CD4-positive, alpha-beta T cell treated with Interleukin-17A for 4 hours (primary cell): Measurements from ENCODE around the gene ADAMTS15.

Experiments
- DNase-seq: peaks from one replicate; pipeline ENCODE4 v3.0.0-alpha.2; 2020; ENCODE audit warnings: mixed read lengths

ADAMTS15 gene

DNA sequence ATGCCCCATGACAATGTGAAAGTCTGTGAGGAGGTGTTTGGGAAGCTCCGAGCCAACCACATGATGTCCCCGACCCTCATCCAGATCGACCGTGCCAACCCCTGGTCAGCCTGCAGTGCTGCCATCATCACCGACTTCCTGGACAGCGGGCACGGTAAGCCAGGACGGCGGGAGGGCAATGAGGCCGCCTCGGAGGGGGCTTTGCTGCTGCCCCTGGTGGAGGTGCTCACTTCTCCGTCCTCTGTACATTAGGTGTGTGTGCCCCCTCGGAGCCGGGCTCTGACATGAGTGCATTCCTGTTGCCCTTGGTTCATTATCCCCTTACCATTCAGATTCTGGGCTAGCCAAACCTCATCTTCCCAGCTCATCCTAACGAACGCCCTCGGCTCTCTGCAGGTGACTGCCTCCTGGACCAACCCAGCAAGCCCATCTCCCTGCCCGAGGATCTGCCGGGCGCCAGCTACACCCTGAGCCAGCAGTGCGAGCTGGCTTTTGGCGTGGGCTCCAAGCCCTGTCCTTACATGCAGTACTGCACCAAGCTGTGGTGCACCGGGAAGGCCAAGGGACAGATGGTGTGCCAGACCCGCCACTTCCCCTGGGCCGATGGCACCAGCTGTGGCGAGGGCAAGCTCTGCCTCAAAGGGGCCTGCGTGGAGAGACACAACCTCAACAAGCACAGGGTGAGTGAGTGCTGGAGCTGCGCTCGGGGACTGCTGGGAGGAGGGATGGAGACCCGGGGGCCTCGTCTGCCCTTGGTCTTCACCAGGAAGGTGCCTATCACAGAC, 13.8 kb downstream of the ADAMTS15 start:
- no peak for DNase-seq

DNA sequence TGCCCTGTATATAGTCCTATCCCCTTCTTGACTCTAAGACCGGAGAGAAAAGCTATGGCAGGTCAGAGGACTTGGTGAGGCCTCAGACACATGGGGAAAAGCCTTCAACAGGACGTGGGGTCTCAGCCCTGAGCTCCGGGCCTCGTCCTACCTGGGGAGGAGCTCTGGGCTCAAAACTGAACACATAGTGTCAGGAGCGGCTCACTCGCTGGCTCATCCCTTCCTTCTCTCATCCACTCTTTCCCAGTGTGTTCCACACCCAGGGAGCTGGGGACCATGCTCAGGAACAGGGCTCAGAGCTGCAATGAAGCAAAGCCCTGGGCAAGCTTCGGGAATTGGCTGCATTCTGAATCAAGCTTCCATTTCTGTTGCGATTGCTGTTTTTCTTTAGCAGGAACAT, 14.5 kb downstream of the ADAMTS15 start:
- DNase-seq = no peak

GRCh38 chr11:130464291-130464812, 15.9 kb downstream of the ADAMTS15 start:
- no peak for DNase-seq

DNA sequence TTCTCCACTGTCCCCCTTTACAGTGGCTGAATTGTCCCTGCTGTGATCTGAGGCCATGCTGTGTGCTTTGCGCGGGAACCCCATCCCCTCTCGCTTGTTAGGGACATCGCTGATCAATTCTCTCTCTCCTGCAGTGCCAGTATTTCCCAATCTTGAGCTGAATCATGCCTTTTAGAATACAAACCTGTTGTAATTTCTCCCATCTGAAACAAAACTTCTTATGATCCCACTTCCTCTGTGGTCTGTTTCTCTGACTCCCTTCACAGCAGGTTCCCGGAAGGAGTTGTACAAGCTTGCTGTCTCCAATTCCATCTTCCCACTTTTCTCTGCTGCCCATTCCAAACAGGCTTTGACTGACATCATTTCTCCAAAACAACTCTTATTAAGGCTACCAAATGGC, 16.8 kb downstream of the ADAMTS15 start:
- no peak for DNase-seq

GRCh38 chr11:130467116-130467900, 18.9 kb downstream of the ADAMTS15 start:
- DNase-seq = no peak

GRCh38 chr11:130469181-130469580, 20.7 kb downstream of the ADAMTS15 start:
- DNase-seq = no peak

DNA sequence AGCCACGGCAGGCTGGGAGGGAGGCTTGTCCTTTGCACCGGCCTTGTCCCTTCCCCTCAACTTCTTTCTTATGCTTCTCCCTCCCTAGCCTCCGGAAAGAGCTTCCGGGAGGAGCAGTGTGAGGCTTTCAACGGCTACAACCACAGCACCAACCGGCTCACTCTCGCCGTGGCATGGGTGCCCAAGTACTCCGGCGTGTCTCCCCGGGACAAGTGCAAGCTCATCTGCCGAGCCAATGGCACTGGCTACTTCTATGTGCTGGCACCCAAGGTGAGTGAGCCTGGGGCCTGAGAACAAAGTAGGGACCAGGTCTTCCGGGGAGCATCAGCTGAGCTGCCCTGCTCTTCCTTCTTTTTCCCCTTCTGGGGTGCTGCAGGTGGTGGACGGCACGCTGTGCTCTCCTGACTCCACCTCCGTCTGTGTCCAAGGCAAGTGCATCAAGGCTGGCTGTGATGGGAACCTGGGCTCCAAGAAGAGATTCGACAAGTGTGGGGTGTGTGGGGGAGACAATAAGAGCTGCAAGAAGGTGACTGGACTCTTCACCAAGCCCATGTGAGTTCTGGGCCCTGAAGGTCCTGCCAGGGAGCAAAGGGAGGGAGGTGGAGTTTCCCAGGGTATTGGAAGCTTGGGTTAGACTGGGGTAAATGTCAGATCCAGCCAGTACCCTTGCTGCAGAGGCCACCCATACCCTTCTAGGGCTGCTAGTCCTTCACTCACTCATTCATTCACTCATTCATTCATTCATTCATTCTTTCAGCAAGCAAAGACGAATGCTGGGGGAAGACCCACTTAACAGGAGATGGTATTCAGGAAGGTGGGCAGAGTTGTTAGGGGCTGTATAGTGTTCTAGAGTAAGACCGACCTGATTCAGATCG, 22.6 kb downstream of the ADAMTS15 start:
- no peak for DNase-seq

GRCh38 chr11:130471731-130472433, 23.4 kb downstream of the ADAMTS15 start:
- no peak for DNase-seq

DNA sequence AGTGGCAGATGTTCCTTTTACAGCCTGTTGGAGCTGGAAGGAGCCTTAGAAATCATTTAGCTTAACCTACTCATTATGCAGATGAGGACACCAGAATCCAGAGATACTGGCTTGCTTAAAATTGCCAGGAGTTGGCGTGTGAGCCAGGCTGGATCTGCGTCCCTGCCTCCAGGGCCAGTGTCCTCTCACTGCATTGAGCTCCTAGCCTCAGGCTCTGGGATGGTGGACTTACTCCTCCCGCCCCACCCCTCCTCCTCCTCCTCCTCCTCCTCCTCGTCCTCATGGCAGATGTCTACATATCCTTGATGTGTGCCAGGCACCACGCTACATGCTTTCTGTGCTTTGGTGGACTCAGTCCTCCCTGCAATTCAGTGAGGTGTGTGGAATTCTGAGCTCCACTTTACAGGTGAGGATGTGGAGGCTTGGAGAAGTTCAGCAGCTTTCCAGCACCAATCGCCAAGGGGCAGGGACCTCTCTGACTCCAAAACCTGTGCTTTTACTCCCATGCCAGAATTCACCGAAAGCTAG, 24.1 kb downstream of the ADAMTS15 start:
- DNase-seq = no peak

DNA sequence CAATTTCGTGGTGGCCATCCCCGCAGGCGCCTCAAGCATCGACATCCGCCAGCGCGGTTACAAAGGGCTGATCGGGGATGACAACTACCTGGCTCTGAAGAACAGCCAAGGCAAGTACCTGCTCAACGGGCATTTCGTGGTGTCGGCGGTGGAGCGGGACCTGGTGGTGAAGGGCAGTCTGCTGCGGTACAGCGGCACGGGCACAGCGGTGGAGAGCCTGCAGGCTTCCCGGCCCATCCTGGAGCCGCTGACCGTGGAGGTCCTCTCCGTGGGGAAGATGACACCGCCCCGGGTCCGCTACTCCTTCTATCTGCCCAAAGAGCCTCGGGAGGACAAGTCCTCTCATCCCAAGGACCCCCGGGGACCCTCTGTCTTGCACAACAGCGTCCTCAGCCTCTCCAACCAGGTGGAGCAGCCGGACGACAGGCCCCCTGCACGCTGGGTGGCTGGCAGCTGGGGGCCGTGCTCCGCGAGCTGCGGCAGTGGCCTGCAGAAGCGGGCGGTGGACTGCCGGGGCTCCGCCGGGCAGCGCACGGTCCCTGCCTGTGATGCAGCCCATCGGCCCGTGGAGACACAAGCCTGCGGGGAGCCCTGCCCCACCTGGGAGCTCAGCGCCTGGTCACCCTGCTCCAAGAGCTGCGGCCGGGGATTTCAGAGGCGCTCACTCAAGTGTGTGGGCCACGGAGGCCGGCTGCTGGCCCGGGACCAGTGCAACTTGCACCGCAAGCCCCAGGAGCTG, 24.8 kb downstream of the ADAMTS15 start:
- DNase-seq = no peak

- no peak for DNase-seq
These were observed 25.4 kb downstream of the ADAMTS15 start for GRCh38 chr11:130473795-130474377.

DNA sequence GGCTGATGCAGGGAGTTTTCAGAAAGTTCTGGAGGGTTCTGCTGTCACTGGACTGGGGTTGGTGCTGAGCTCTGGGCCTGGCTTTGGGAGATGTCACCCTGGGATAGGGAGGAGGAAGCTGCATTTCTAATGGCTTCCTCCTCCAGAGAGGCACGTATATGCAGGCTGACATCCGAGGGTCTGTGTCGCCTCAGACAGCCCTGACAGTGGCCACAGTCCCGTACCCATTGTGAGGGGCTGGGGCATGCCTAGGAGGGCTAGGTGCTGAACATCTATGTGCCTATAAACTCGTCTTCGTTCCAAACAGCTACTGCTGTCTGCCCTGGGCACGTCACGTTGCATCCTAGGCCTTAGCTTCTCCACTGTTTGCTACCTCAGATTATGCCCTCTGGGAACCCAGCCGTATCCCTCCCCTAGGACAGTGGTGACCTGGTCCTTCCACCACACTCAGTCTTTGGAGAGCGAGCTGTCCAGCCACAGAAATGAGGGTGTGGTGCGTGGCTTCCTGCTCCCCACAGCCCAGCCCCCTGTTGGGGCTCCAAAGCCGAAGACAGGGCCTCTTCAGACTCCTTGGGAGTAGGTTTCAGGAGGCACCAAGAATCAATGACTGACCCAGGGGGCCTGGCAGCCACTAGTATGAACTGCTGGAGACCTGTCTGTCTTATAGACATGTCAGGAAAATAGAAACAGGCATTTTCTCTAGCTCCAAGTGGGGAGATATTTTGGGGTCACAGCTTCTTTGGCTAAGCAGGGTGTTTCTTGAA, 26.4 kb downstream of the ADAMTS15 start:
- no peak for DNase-seq

- no peak for DNase-seq
These were observed 27.1 kb downstream of the ADAMTS15 start for GRCh38 chr11:130475426-130476053.

- DNase-seq = no peak
These were observed 27.9 kb downstream of the ADAMTS15 start for GRCh38 chr11:130476200-130476921.

- DNase-seq = no peak
These were observed 28.6 kb downstream of the ADAMTS15 start for GRCh38 chr11:130476922-130477491.

DNA sequence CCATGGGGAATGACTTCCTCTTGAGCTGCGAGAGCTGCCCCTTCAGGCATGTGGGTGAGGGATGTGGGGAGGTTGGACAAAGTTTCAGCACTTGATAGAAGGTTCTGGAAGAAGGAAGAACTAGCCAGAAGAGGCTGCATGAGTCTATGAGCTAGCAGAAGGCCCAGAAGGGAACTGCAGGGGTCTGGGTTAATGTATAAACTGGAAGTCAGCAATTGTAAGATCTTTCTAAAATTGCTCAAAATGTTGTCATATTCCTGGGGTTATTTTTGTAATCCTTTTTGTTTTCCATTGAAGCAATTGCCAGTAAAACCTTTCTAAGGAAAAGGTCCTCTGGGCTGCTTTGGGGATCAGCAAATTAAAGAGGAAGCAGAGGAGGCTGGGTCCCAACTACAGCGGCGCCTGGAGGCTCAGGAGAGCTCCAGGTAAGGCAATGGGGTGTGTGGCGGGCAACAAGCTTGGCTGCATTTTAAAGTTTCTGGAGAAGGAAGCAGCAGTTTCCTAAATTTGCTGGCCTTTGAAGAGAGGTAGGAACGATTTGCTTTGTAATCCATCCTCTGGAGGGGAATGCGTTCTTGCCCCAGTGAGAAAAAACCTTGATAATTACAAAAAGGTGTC, 29.2 kb downstream of the ADAMTS15 start:
- no peak for DNase-seq

DNA sequence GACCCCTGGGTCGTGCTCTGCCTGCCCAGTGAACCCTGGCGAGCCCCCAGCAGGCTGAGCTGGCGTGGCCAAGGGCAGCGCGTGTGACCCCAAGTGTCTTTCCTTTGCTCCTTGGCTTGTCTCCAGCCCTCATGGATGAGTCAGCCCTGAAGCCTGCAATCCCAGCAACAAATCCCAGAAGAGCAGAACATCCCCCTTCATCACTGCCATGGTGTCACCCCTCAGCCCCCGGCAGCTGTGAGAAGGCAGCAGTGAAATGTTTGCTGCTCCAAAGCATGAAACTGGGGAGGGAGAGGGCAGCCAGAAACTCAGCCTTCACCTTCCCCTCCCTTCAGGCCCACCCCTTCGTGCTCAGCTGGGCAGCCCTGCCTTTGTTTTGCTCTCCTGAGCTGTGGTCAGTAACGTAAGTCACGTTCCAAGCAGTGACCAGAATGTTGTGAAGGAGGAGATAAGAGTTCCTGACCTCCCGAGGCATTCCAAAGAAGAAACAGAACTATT, 29.8 kb downstream of the ADAMTS15 start:
- no peak for DNase-seq

- no peak for DNase-seq
These were observed 30.4 kb downstream of the ADAMTS15 start for GRCh38 chr11:130478881-130479280.
